Measurements from ENCODE around the gene COL23A1. TPM values are rescaled to one million over a fixed set of nuclear protein-coding genes. Genes with fewer than 3 reads are reported as not detected.

COL23A1 gene
- total RNA-seq, 2 experiments from 2014 or later: 0.11 TPM; not detected in 1

GRCh38 chr5:178350361-178351220 is 239.6 kb downstream of the COL23A1 start:
- no peaks in the 10 kb centered on the region for H3K36me3 Mint-ChIP-seq (ENCODE audit: low read depth)
- no peaks in the 10 kb centered on the region for H3K4me1 Mint-ChIP-seq (ENCODE audit: low read depth)
- DNase-seq: no peak
- POLR2A ChIA-PET: no interaction called here
- H3K4me3 Mint-ChIP-seq: no peak overlapping the region
- no peaks in the 10 kb centered on the region for H3K9me3 Mint-ChIP-seq
- H3K27me3 Mint-ChIP-seq: peaks cover 2% of the 10 kb centered on the region
- H3K27ac Mint-ChIP-seq: no peak overlapping the region
- no peak for TF ChIP-seq CTCF (IDR thresholded peaks at IDR 0.05)
- no peak for ATAC-seq
- intact Hi-C loops (cut with micrococcal nuclease): no loop called here
- CTCF ChIA-PET: no interaction called here

GRCh38 chr5:178349625-178350353 is 240.4 kb downstream of the COL23A1 start:
- Mint-ChIP-seq H3K27ac (no peak overlapping the region), H3K27me3 (peaks cover 2% of the 10 kb centered on the region), H3K36me3 (ENCODE audit: low read depth) (no peaks in the 10 kb centered on the region), H3K4me1 (ENCODE audit: low read depth) (no peaks in the 10 kb centered on the region), H3K4me3 (no peak overlapping the region), H3K9me3 (no peaks in the 10 kb centered on the region)
- TF ChIP-seq CTCF (IDR thresholded peaks at IDR 0.05): no peak
- DNase-seq (no peak), ATAC-seq (no peak)
- intact Hi-C loops (cut with micrococcal nuclease): no loop called here
- ChIA-PET POLR2A (no interaction called here), CTCF (no interaction called here)

- Mint-ChIP-seq H3K36me3 (ENCODE audit: low read depth) (no peaks in the 10 kb centered on the region), H3K4me1 (ENCODE audit: low read depth) (no peaks in the 10 kb centered on the region), H3K27ac (no peak overlapping the region), H3K9me3 (no peaks in the 10 kb centered on the region), H3K4me3 (no peak overlapping the region), H3K27me3 (no peaks in the 10 kb centered on the region)
- intact Hi-C loops (cut with micrococcal nuclease): no loop called here
- no peak for TF ChIP-seq CTCF (IDR thresholded peaks at IDR 0.05)
- DNase-seq (no peak), ATAC-seq (no peak)
- POLR2A ChIA-PET: no interaction called here
- CTCF ChIA-PET: no interaction called here
Observed at GRCh38 chr5:178349075-178349511, 241.1 kb downstream of the COL23A1 start.

- Mint-ChIP-seq H3K36me3 (ENCODE audit: low read depth) (no peaks in the 10 kb centered on the region), H3K9me3 (no peaks in the 10 kb centered on the region), H3K4me1 (ENCODE audit: low read depth) (no peaks in the 10 kb centered on the region), H3K27ac (no peak overlapping the region), H3K27me3 (no peaks in the 10 kb centered on the region), H3K4me3 (no peak overlapping the region)
- ATAC-seq (no peak), DNase-seq (no peak)
- intact Hi-C loops (cut with micrococcal nuclease): no loop called here
- POLR2A ChIA-PET: no interaction called here
- CTCF ChIA-PET: no interaction called here
- no peak for TF ChIP-seq CTCF (IDR thresholded peaks at IDR 0.05)
Observed at GRCh38 chr5:178348356-178349074, 241.7 kb downstream of the COL23A1 start.
